ENCODE measurements around the gene S100Z.
"Not testable (repeated sequence)": the region's sequence is repeated elsewhere in the genome, so short reads cannot be mapped to it uniquely, and the experiment has no call there.

Gene S100Z

GRCh38 chr5:76888733-76889300, 39.0 kb downstream of the S100Z start:
- no peak for DNase-seq

- DNase-seq = no peak
These were observed 43.5 kb downstream of the S100Z start for GRCh38 chr5:76893294-76893693.

GRCh38 chr5:76896196-76896595, 46.4 kb downstream of the S100Z start:
- no peak for DNase-seq

GRCh38 chr5:76901522-76901921, 51.7 kb downstream of the S100Z start:
- DNase-seq = no peak

GRCh38 chr5:76908166-76908565, 58.4 kb downstream of the S100Z start:
- DNase-seq = no peak

GRCh38 chr5:76910344-76910933, 60.6 kb downstream of the S100Z start:
- not testable (repeated sequence) for DNase-seq

GRCh38 chr5:76914671-76915070, 64.9 kb downstream of the S100Z start:
- DNase-seq = not testable (repeated sequence)

- DNase-seq = no peak
These were observed 68.7 kb downstream of the S100Z start for GRCh38 chr5:76918539-76918938.

- no peak for DNase-seq
These were observed 70.7 kb downstream of the S100Z start for GRCh38 chr5:76920491-76920890.

- no peak for DNase-seq
These were observed 76.7 kb downstream of the S100Z start for GRCh38 chr5:76926329-76927105.

- DNase-seq = no peak
These were observed 78.1 kb downstream of the S100Z start for GRCh38 chr5:76927961-76928360.

- no peak for DNase-seq
These were observed 80.3 kb downstream of the S100Z start for GRCh38 chr5:76930083-76930482.

- no peak for DNase-seq
These were observed 88.4 kb downstream of the S100Z start for GRCh38 chr5:76938177-76938576.

GRCh38 chr5:76941000-76941399, 91.2 kb downstream of the S100Z start:
- no peak for DNase-seq

GRCh38 chr5:76941442-76941841, 91.6 kb downstream of the S100Z start:
- DNase-seq = no peak

GRCh38 chr5:76942581-76942980, 92.8 kb downstream of the S100Z start:
- no peak for DNase-seq

- DNase-seq = no peak
These were observed 93.2 kb downstream of the S100Z start for GRCh38 chr5:76943006-76943405.

GRCh38 chr5:76944638-76945037, 94.8 kb downstream of the S100Z start:
- DNase-seq = no peak

- DNase-seq = not testable (repeated sequence)
These were observed 95.4 kb downstream of the S100Z start for GRCh38 chr5:76945238-76945637.

- DNase-seq = no peak
These were observed 96.3 kb downstream of the S100Z start for GRCh38 chr5:76946090-76946489.

GRCh38 chr5:76947082-76947503, 97.3 kb downstream of the S100Z start:
- no peak for DNase-seq

- DNase-seq = no peak
These were observed 103.2 kb downstream of the S100Z start, which contains the start of gene CRHBP for GRCh38 chr5:76952795-76953536. Gene CRHBP (plus strand): TSS chr5:76953045. CDS start chr5:76953135, 90 bp downstream.
